Loucy (cell line): Measurements from ENCODE around the gene ARHGAP4.

ENCODE experiments used
- CTCF ChIP-seq: fragments of 200-600 bp; sonication (generic); conservative IDR thresholded peaks from 2 replicates; pipeline ENCODE4 v1.5.1; 2014; ENCODE audit warnings: mild to moderate bottlenecking, antibody characterized with exemption, low read length
- EZH2phosphoT487 ChIP-seq: fragments of 200-600 bp; IDR thresholded peaks from 2 replicates; pipeline ENCODE4 v1.6.1; 2018; ENCODE audit warnings: antibody characterized with exemption, mild to moderate bottlenecking, moderate library complexity, borderline replicate concordance

- TF ChIP-seq CTCF, result no peak
- no peak for TF ChIP-seq EZH2phosphoT487
Observed at GRCh38 chrX:153956044-153956907, 30.2 kb upstream of the ARHGAP4 start.
